ENCODE results near the gene TUBG2. TPM values are rescaled to one million over a fixed set of nuclear protein-coding genes. Genes with fewer than 3 reads are reported as not detected.

The TUBG2 gene
- total RNA-seq, 1 donor from 2014 or later: 26.9 TPM

- Mint-ChIP-seq H3K27ac (no peak overlapping the region), H3K4me3 (ENCODE audit: low read depth) (no peak overlapping the region), H3K9me3 (ENCODE audit: low read depth) (no peaks in the 10 kb centered on the region), H3K4me1 (ENCODE audit: low read depth) (no peaks in the 10 kb centered on the region), H3K27me3 (no peaks in the 10 kb centered on the region), H3K36me3 (ENCODE audit: insufficient read depth) (peaks cover 7% of the 10 kb centered on the region)
- DNase-seq (ENCODE audit: low spot score, unreplicated experiment): no peak
- TF ChIP-seq CTCF (IDR thresholded peaks at IDR 0.05; ENCODE audit: unreplicated experiment): no peak
Observed at GRCh38 chr17:42699415-42699740, 40.3 kb downstream of the TUBG2 start.

GRCh38 chr17:42700586-42701289, 41.7 kb downstream of the TUBG2 start:
- TF ChIP-seq CTCF (IDR thresholded peaks at IDR 0.05; ENCODE audit: unreplicated experiment): no peak
- no peaks in the 10 kb centered on the region for H3K4me1 Mint-ChIP-seq (ENCODE audit: low read depth)
- H3K27me3 Mint-ChIP-seq: no peaks in the 10 kb centered on the region
- no peaks in the 10 kb centered on the region for H3K9me3 Mint-ChIP-seq (ENCODE audit: low read depth)
- DNase-seq (ENCODE audit: low spot score, unreplicated experiment): no peak
- H3K27ac Mint-ChIP-seq: no peak overlapping the region
- no peak overlapping the region for H3K4me3 Mint-ChIP-seq (ENCODE audit: low read depth)
- peaks cover 13% of the 10 kb centered on the region for H3K36me3 Mint-ChIP-seq (ENCODE audit: insufficient read depth)

GRCh38 chr17:42702446-42702845, 43.4 kb downstream of the TUBG2 start:
- Mint-ChIP-seq H3K27me3 (no peaks in the 10 kb centered on the region), H3K4me1 (ENCODE audit: low read depth) (no peaks in the 10 kb centered on the region), H3K9me3 (ENCODE audit: low read depth) (no peaks in the 10 kb centered on the region), H3K27ac (no peak overlapping the region), H3K4me3 (ENCODE audit: low read depth) (no peak overlapping the region), H3K36me3 (ENCODE audit: insufficient read depth) (peaks cover 13% of the 10 kb centered on the region)
- no peak for TF ChIP-seq CTCF (IDR thresholded peaks at IDR 0.05; ENCODE audit: unreplicated experiment)
- DNase-seq (ENCODE audit: low spot score, unreplicated experiment): no peak

GRCh38 chr17:42704490-42704836, 45.4 kb downstream of the TUBG2 start:
- H3K36me3 Mint-ChIP-seq (ENCODE audit: insufficient read depth): peaks cover 19% of the 10 kb centered on the region
- H3K9me3 Mint-ChIP-seq (ENCODE audit: low read depth): no peaks in the 10 kb centered on the region
- H3K4me1 Mint-ChIP-seq (ENCODE audit: low read depth): no peaks in the 10 kb centered on the region
- TF ChIP-seq CTCF (IDR thresholded peaks at IDR 0.05; ENCODE audit: unreplicated experiment): no peak
- H3K27ac Mint-ChIP-seq: no peak overlapping the region
- no peaks in the 10 kb centered on the region for H3K27me3 Mint-ChIP-seq
- no peak overlapping the region for H3K4me3 Mint-ChIP-seq (ENCODE audit: low read depth)
- no peak for DNase-seq (ENCODE audit: low spot score, unreplicated experiment)

GRCh38 chr17:42704837-42705494, 45.9 kb downstream of the TUBG2 start:
- no peaks in the 10 kb centered on the region for H3K27me3 Mint-ChIP-seq
- H3K36me3 Mint-ChIP-seq (ENCODE audit: insufficient read depth): peaks cover 19% of the 10 kb centered on the region
- DNase-seq (ENCODE audit: low spot score, unreplicated experiment): no peak
- H3K27ac Mint-ChIP-seq: no peak overlapping the region
- H3K4me3 Mint-ChIP-seq (ENCODE audit: low read depth): no peak overlapping the region
- no peak for TF ChIP-seq CTCF (IDR thresholded peaks at IDR 0.05; ENCODE audit: unreplicated experiment)
- no peaks in the 10 kb centered on the region for H3K4me1 Mint-ChIP-seq (ENCODE audit: low read depth)
- H3K9me3 Mint-ChIP-seq (ENCODE audit: low read depth): no peaks in the 10 kb centered on the region
